ENCODE measurements around the gene METRN. TPM values are rescaled to one million over a fixed set of nuclear protein-coding genes. Genes with fewer than 3 reads are reported as not detected.
A peak's percentile ranks its signal among the peaks of the same experiment; 100 is the strongest.

Gene METRN
- total and polyA plus RNA-seq, 9 donors: 33.3 to 49.6 (median 35.6) TPM

GRCh38 chr16:677316-678190, 37.4 kb upstream of the METRN start:
- Histone ChIP-seq H3K27me3 (ENCODE audit: control insufficient read depth, insufficient read depth, low read length) (peaks cover 29% of the 10 kb centered on the region), H3K4me1 (ENCODE audit: control insufficient read depth, insufficient read depth, low read length) (peaks cover 38% of the 10 kb centered on the region), H3K4me3 (ENCODE audit: low read length) (no peak overlapping the region), H3K36me3 (ENCODE audit: control insufficient read depth, insufficient read depth, low read length) (peaks cover 34% of the 10 kb centered on the region), H3K9me3 (replicated peaks; ENCODE audit: control insufficient read depth, low read depth, low read length) (no peaks in the 10 kb centered on the region), H3K27ac (ENCODE audit: low read length) (no peak overlapping the region)
- WGBS (ENCODE audit: insufficient coverage): 51% methylated on average over 31 of the region's 57 CpGs
- DNase-seq: no peak

GRCh38 chr16:678209-678857, 36.6 kb upstream of the METRN start:
- H3K36me3 ChIP-seq (ENCODE audit: control insufficient read depth, insufficient read depth, low read length): peaks cover 34% of the 10 kb centered on the region
- no peak overlapping the region for H3K27ac ChIP-seq (ENCODE audit: low read length)
- H3K4me1 ChIP-seq (ENCODE audit: control insufficient read depth, insufficient read depth, low read length): peaks cover 44% of the 10 kb centered on the region
- DNase-seq: no peak
- H3K27me3 ChIP-seq (ENCODE audit: control insufficient read depth, insufficient read depth, low read length): peaks cover 29% of the 10 kb centered on the region
- no peaks in the 10 kb centered on the region for H3K9me3 ChIP-seq (replicated peaks; ENCODE audit: control insufficient read depth, low read depth, low read length)
- H3K4me3 ChIP-seq (ENCODE audit: low read length): no peak overlapping the region
- WGBS (ENCODE audit: insufficient coverage): 65% methylated on average over 18 of the region's 21 CpGs

- H3K4me3 ChIP-seq (ENCODE audit: low read length): peak overlapping the region; percentile 49
- peaks cover 29% of the 10 kb centered on the region for H3K36me3 ChIP-seq (ENCODE audit: control insufficient read depth, insufficient read depth, low read length)
- H3K9me3 ChIP-seq (replicated peaks; ENCODE audit: control insufficient read depth, low read depth, low read length): no peaks in the 10 kb centered on the region
- peaks cover 48% of the 10 kb centered on the region for H3K4me1 ChIP-seq (ENCODE audit: control insufficient read depth, insufficient read depth, low read length)
- peak overlapping the region; percentile 80 for H3K27ac ChIP-seq (ENCODE audit: low read length)
- peaks cover 29% of the 10 kb centered on the region for H3K27me3 ChIP-seq (ENCODE audit: control insufficient read depth, insufficient read depth, low read length)
- 21% methylated on average over 40 of the region's 52 CpGs for WGBS (ENCODE audit: insufficient coverage)
- peak; percentile 85 for DNase-seq
These were observed 35.8 kb upstream of the METRN start for GRCh38 chr16:678858-679813.

DNA sequence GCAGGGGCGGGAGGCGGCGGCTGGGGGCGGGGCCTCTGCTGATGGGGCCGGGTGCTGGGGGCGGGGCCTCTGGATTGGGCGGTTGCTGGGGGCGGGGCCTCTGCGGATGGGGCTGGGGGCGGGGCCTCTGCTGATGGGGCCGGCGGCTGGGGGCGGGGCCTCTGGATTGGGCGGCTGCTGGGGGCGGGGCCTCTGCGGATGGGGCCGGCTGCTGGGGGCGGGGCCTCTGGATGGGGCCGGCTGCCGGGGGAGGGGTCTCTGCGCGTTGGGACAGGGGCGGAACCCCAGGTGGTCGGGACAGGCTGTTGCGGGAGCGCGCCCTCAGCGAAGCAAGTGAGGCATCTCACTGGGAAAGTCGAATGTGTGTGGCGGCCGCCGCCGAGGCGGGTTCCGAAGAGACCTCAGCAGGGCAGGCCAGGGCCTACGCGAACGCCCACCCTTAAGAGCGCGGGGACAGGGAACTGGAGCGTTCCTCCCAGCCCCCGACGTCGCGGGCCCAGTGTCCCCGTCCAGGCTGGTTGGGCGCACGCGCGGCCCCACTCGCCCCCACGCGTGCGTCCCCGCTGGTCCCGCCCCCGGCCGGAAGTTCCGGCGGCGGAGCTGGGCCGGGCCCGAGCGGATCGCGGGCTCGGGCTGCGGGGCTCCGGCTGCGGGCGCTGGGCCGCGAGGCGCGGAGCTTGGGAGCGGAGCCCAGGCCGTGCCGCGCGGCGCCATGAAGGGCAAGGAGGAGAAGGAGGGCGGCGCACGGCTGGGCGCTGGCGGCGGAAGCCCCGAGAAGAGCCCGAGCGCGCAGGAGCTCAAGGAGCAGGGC, 34.9 kb upstream of the METRN start, which contains the start of gene STUB1:
Gene STUB1, plus strand, starts transcription at position 597 of the 811 bp plus-strand sequence. Its CDS starts 116 bp downstream, at position 713.
- WGBS (ENCODE audit: insufficient coverage): under 1% methylated on average over 74 of the region's 91 CpGs
- DNase-seq: peak; percentile 95
- H3K27ac ChIP-seq (ENCODE audit: low read length): peak within 1 kb of the TSS; percentile 97
- peaks cover 25% of the 10 kb centered on the region for H3K27me3 ChIP-seq (ENCODE audit: control insufficient read depth, insufficient read depth, low read length)
- H3K9me3 ChIP-seq (replicated peaks; ENCODE audit: control insufficient read depth, low read depth, low read length): no peaks in the 10 kb centered on the region
- peaks cover 25% of the 10 kb centered on the region for H3K36me3 ChIP-seq (ENCODE audit: control insufficient read depth, insufficient read depth, low read length)
- peaks cover 49% of the 10 kb centered on the region for H3K4me1 ChIP-seq (ENCODE audit: control insufficient read depth, insufficient read depth, low read length)
- peak within 1 kb of the TSS; percentile 77 for H3K4me3 ChIP-seq (ENCODE audit: low read length)

DNA sequence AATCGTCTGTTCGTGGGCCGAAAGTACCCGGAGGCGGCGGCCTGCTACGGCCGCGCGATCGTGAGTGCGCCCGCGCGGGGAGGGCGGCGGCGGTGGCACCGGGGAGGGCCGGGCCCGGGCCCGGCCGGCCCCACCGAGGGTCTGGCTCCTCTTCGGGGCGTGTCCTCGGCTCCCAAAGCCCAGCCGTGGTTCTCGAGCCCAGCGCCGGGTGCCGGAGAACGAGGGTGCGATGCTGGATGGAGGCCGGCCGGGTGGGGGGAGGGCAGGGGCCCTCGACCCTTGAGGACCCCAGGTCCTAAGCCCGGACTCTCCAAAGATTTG, 34.3 kb upstream of the METRN start:
- Histone ChIP-seq H3K4me3 (ENCODE audit: low read length) (peak overlapping the region; percentile 77), H3K4me1 (ENCODE audit: control insufficient read depth, insufficient read depth, low read length) (peaks cover 49% of the 10 kb centered on the region), H3K27me3 (ENCODE audit: control insufficient read depth, insufficient read depth, low read length) (peaks cover 22% of the 10 kb centered on the region), H3K36me3 (ENCODE audit: control insufficient read depth, insufficient read depth, low read length) (peaks cover 30% of the 10 kb centered on the region), H3K9me3 (replicated peaks; ENCODE audit: control insufficient read depth, low read depth, low read length) (no peaks in the 10 kb centered on the region), H3K27ac (ENCODE audit: low read length) (peak overlapping the region; percentile 62)
- DNase-seq: no peak
- WGBS (ENCODE audit: insufficient coverage): under 1% methylated on average over 32 of the region's 38 CpGs

- Histone ChIP-seq H3K36me3 (ENCODE audit: control insufficient read depth, insufficient read depth, low read length) (peaks cover 35% of the 10 kb centered on the region), H3K27ac (ENCODE audit: low read length) (peak overlapping the region; percentile 62), H3K9me3 (replicated peaks; ENCODE audit: control insufficient read depth, low read depth, low read length) (no peaks in the 10 kb centered on the region), H3K27me3 (ENCODE audit: control insufficient read depth, insufficient read depth, low read length) (peaks cover 17% of the 10 kb centered on the region), H3K4me3 (ENCODE audit: low read length) (peak overlapping the region; percentile 77), H3K4me1 (ENCODE audit: control insufficient read depth, insufficient read depth, low read length) (peaks cover 44% of the 10 kb centered on the region)
- 43% methylated on average over 39 of the region's 44 CpGs for WGBS (ENCODE audit: insufficient coverage)
- DNase-seq: no peak
These were observed 33.8 kb upstream of the METRN start for GRCh38 chr16:680967-681745.

DNA sequence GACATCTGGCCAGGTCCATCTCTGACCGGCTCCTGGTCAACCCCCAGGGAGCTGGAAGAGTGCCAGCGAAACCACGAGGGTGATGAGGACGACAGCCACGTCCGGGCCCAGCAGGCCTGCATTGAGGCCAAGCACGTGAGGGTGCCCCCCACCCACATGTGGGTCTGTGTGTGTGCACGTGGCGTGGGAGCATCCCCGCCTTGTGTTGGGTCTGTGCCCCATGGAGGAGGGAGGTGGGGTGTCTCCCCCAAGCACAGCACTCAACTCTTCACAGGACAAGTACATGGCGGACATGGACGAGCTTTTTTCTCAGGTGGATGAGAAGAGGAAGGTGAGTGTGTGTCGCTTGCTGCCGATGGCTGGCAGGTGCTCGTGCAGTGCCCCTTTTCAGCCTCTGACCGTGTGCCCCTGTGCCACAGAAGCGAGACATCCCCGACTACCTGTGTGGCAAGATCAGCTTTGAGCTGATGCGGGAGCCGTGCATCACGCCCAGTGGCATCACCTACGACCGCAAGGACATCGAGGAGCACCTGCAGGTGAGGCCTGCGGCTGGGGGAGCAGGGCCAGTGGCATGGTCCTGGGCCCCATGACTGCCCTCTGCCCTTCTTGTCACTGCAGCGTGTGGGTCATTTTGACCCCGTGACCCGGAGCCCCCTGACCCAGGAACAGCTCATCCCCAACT, 33.0 kb upstream of the METRN start:
- WGBS (ENCODE audit: insufficient coverage): 84% methylated on average over 19 of the region's 28 CpGs
- peaks cover 43% of the 10 kb centered on the region for H3K36me3 ChIP-seq (ENCODE audit: control insufficient read depth, insufficient read depth, low read length)
- peaks cover 13% of the 10 kb centered on the region for H3K27me3 ChIP-seq (ENCODE audit: control insufficient read depth, insufficient read depth, low read length)
- H3K4me1 ChIP-seq (ENCODE audit: control insufficient read depth, insufficient read depth, low read length): peaks cover 44% of the 10 kb centered on the region
- no peak overlapping the region for H3K27ac ChIP-seq (ENCODE audit: low read length)
- DNase-seq: no peak
- no peaks in the 10 kb centered on the region for H3K9me3 ChIP-seq (replicated peaks; ENCODE audit: control insufficient read depth, low read depth, low read length)
- H3K4me3 ChIP-seq (ENCODE audit: low read length): no peak overlapping the region

DNA sequence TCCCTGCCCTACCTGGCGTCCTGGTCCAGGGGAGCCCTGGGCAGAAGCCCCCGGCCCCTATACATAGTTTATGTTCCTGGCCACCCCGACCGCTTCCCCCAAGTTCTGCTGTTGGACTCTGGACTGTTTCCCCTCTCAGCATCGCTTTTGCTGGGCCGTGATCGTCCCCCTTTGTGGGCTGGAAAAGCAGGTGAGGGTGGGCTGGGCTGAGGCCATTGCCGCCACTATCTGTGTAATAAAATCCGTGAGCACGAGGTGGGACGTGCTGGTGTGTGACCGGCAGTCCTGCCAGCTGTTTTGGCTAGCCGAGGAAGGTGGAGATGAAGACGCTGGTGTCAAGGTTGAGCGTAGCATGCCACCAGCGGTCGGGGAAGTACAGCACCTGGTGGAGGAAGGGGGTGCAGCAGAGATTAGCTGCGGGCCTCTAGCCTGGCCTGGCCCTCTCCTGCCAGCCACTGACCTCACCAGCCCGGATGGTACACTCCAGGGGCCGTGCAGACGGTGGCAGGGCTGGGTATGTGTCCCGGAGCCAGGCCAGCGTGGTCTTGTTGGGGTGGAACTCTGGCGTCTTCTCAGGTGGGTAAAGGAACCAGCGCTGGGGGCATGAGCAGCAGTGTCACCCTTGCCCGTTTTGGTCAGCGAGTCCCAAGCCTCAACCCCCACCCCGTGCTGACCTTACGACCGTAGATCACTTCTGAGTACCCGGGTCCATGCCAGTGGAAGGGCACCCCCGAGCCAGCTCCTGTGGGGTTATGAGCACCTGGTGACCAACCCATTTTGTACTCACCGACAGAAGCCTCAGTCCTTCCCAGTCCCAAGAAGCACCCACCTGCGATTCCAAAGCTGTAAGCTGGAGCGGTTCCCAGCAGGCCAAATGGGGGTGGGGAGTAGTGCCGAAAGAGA, 32.2 kb upstream of the METRN start:
- no peak overlapping the region for H3K4me3 ChIP-seq (ENCODE audit: low read length)
- no peaks in the 10 kb centered on the region for H3K9me3 ChIP-seq (replicated peaks; ENCODE audit: control insufficient read depth, low read depth, low read length)
- H3K27ac ChIP-seq (ENCODE audit: low read length): no peak overlapping the region
- 80% methylated on average over 35 of the region's 36 CpGs for WGBS (ENCODE audit: insufficient coverage)
- H3K4me1 ChIP-seq (ENCODE audit: control insufficient read depth, insufficient read depth, low read length): peaks cover 44% of the 10 kb centered on the region
- DNase-seq: no peak
- H3K36me3 ChIP-seq (ENCODE audit: control insufficient read depth, insufficient read depth, low read length): peaks cover 50% of the 10 kb centered on the region
- H3K27me3 ChIP-seq (ENCODE audit: control insufficient read depth, insufficient read depth, low read length): peaks cover 5% of the 10 kb centered on the region

Data from muscle of leg (tissue), 11 donors.